ENCODE measurements around the gene DLX2. TPM values are rescaled to one million over a fixed set of nuclear protein-coding genes. Genes with fewer than 3 reads are reported as not detected.

The DLX2 gene
- total RNA-seq, 2 experiments from 2014 or later, result not detected

DNA sequence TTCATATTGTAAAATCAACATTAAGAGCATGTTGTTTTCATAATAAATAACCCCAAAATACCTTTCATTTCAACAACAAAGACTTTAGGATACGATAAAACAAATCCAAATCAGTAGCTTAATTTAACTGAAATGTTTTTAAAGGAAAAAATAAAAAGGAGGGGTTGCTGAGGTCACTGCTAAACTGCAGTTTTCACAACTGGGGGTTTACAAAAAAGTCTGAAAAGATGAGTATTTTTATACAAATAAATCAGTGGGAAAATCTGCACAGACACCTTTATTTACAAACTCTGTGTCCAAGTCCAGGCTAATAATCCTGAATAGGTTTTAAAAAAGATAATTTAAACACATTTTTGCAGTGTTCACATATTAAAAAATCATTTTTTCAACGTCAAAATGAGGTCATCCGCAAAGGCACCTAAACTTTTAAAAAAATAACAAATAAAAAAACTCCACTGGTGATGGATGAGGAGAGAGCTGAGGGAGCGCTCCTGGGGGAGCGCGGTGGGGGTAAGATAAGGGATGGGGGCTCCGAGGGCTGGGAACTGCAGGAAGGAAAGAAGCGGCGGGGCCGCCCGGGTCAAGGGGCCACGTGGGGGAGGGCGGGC lies 3.1 kb downstream of the DLX2 start:
- no peak overlapping the region for H3K27ac Mint-ChIP-seq
- peaks cover 92% of the 10 kb centered on the region for H3K27me3 Mint-ChIP-seq
- H3K4me3 Mint-ChIP-seq, result no peak overlapping the region

DNA sequence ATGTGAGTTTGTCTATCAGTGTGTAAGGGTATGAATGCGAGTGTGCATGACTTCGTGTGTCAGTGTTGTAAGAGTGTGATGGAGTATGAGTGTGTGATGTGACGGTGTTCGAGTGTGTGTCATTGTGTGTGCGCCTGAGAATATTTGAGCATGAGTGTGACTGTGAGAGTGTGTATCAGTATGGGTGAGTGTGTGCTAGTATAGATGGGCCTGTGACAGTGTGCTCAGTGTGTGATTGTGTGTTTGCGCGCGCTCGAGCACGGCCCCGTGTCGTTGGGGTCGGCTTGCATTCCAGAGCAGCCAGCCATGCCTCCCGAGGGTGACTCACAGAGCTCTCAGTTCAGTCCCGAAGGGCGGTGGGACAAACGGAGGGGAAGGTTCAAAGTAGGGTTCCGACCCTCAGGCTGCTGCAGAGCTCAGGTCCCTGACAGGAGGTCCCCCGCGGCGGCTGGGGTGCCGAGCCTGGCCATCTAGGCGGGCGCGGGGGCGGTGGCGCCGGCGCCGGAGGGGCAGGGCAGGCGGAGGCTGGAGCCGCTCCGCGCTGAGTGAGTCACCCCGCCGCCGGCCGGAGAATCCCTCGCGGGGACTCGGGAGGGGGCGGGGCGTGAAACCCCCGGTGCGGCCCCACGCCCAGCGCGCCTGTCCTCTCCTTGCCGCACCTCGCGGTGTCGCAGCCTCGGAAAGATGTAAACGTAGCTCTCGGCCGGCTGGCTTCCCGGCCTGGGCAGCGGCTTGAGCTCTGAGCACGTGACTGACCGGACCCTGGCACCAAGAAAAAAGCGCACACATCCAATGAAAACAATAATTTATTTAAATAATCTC lies 3.8 kb downstream of the DLX2 start:
- H3K27ac Mint-ChIP-seq, result no peak overlapping the region
- H3K36me3 Mint-ChIP-seq, result peaks cover 1% of the 10 kb centered on the region
- DNase-seq, result peak; percentile 74
- H3K9me3 Mint-ChIP-seq, result no peaks in the 10 kb centered on the region
- peak overlapping the region; percentile 12 for H3K4me3 Mint-ChIP-seq
- H3K27me3 Mint-ChIP-seq, result peaks cover 92% of the 10 kb centered on the region
- H3K4me1 Mint-ChIP-seq, result peaks cover 50% of the 10 kb centered on the region

More for the DNA sequence above, 3.1 kb downstream of the DLX2 start:
- H3K9me3 Mint-ChIP-seq, result no peaks in the 10 kb centered on the region
- peaks cover 55% of the 10 kb centered on the region for H3K4me1 Mint-ChIP-seq
- H3K36me3 Mint-ChIP-seq, result peaks cover 1% of the 10 kb centered on the region
- no peak for DNase-seq

DNA sequence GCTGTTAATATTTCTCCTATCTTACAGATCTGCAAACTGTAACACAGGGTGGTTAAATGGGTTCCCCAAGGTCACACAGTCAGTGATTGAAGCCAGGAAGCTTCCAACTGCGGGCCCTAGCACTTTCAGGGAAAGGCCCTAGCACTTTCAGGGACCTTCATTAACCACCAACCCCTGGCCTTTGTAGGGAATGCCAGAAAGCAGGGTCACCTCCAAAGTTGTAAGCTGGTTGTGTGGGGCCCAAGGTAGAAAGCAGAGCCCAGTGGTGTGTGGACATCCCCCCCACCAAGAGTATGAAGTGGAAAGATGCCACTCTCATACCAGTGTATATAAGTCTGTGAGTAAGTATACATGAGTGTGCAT lies 4.4 kb downstream of the DLX2 start:
- peaks cover 44% of the 10 kb centered on the region for H3K4me1 Mint-ChIP-seq
- H3K4me3 Mint-ChIP-seq, result peak overlapping the region; percentile 12
- H3K27me3 Mint-ChIP-seq, result peaks cover 92% of the 10 kb centered on the region
- no peak for DNase-seq
- H3K9me3 Mint-ChIP-seq, result no peaks in the 10 kb centered on the region
- H3K27ac Mint-ChIP-seq, result no peak overlapping the region
- peaks cover 1% of the 10 kb centered on the region for H3K36me3 Mint-ChIP-seq

DNA sequence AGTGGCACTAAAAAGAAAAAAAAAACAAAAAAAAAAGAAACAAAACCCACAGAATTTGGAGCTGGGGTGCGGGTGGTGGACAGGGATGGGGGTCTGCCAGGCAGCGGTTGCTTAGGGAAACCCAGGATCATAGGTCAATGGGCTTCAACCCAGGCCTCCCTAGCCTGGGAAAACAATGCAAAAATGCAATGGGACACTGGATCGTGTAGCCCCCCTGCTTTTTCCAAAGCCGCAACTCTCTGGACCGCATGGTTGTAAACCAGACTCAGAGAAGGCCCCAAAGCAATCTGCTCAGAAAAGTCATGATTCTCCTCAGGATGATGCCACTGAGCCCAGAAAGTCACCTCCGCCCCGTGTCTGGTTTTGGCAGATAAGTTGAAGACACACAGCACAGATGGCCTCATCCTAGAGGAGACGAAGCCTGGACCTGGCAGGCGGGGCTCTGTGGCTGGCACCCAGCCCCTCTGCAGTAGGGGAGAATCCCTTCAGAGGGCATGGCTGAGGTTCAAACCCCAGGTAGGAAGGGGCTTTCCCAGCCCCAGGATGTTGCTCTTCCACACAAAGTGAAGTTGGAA lies 5.1 kb downstream of the DLX2 start:
- no peak for DNase-seq
- H3K27me3 Mint-ChIP-seq, result peaks cover 93% of the 10 kb centered on the region
- H3K9me3 Mint-ChIP-seq, result no peaks in the 10 kb centered on the region
- H3K4me1 Mint-ChIP-seq, result peaks cover 40% of the 10 kb centered on the region
- H3K4me3 Mint-ChIP-seq, result no peak overlapping the region
- no peak overlapping the region for H3K27ac Mint-ChIP-seq
- H3K36me3 Mint-ChIP-seq, result peaks cover 3% of the 10 kb centered on the region

DNA sequence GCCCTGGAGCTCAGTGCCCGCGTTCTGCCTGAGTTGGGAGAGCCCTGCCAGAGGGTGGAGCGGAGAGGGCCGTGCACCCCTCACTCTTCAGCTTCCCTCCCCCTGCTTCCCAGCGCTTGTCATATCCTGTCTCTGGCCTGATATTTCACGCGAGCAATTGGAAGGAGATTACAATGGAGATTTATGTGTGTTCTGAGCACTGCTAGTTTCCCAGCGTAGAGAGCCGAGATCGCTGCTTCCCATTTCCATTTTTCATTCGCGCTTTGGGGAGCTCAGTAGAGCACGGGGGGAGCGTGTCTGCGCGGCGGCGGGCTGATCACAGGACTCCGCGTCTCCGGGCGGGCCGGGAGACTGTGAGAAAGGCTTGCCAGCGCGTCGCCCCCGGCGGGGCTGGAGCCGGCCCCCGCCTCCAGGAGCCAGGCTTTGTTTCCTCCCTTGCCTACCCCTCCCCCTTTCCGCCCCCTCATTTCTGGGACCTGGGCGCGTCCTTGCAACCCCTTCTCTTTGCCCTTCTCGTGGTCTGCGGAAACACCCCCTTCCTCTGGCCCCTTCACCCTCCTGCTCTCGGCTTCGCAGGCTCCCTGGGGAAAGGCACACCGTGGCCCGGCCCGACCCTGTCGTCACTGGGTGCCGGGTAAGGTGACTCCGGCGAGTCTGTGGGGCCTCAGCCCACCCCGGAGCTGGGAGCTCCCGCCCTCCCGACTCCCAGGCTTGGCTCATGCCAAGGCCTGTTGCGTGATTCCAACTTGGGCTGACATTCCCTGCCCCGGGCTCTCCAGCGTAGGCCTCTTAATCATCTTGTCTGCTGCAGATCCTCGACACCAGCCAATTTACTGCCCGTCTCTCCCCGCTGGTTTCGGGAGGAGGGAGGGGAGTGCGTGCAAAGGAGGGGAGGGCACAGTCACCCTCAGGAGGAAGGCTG lies 5.8 kb downstream of the DLX2 start:
- no peak for DNase-seq
- Mint-ChIP-seq H3K4me3 (peak overlapping the region; percentile 61), H3K27ac (no peak overlapping the region), H3K36me3 (peaks cover 3% of the 10 kb centered on the region), H3K9me3 (no peaks in the 10 kb centered on the region), H3K27me3 (peaks cover 93% of the 10 kb centered on the region), H3K4me1 (peaks cover 36% of the 10 kb centered on the region)

DNA sequence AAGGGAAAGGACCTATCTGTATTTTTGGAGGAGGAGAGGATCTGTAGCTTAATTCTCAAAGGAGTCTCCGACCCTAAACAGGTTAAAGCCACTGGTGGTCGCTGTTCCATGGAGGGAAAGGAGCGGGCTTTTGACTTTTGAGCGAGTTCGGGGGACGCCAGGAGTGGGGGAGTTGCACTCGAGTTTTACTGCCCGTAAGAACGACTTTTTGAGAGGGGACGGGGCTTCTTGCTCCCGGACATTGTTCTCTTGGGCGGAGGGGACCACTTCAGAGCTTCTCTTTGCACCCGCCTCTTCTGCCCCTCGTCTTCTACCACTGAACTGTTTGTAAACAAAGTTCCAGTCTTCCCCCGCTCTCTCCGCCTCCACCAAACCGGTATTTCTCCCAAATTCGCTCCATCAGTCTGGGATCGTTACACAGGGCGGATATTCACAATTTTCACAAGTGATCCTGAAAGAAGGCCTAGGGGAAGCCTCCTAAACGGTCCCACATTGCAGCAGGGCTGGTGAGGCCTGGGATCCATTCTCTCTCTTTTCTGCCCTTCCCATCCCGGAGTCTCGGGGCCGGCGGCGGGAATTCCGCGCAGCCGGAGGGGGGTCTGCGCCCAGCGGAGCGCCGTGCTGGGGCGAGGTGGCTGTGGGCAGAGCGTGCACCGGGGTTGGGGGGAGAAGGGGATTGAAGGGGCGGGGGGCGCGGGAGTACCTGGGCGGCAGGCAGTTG lies 6.6 kb downstream of the DLX2 start:
- Mint-ChIP-seq H3K36me3 (peaks cover 3% of the 10 kb centered on the region), H3K4me3 (peak overlapping the region; percentile 77), H3K9me3 (no peaks in the 10 kb centered on the region), H3K27me3 (peaks cover 92% of the 10 kb centered on the region), H3K4me1 (peaks cover 29% of the 10 kb centered on the region), H3K27ac (no peak overlapping the region)
- DNase-seq, result no peak

DNA sequence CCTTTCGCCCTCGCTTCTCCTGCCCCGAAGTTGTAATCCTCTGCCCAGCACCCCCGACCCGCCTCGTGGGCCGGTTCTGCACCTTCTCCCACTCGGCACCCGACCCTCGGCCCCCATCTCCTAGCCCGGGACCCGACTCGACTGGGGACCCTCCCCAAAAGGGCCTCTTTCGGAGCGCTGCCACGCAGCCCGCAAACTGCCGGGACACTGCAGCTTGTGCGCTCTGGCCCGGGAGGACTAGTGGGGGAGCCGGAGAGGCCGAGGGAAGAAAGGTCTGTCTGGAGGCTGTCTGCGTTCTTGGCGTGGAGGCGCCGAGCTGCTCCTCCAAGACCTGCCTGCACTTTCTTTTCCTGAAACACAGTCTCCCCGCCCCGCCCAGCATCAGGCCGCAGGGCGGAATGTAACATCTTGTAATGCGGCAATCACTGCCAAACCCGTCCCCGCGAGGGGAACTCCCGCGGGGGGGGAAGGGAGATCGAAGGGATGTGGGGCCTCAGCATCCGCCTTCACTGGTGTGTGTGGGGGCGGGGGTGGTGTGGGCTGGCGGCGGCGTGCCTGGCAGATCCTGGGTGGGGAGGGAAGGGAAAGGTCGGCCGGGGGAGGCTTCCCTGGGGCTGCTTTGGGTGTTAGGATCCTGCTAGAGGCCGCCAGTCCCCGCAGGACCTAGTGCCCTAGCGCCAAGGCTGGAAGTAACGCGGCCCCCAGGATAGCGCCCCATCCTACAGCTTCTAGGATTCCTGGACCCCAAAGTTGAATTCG lies 7.4 kb downstream of the DLX2 start:
- Mint-ChIP-seq H3K36me3 (peaks cover 3% of the 10 kb centered on the region), H3K27ac (no peak overlapping the region), H3K27me3 (peaks cover 92% of the 10 kb centered on the region), H3K4me3 (peak overlapping the region; percentile 77), H3K4me1 (peaks cover 26% of the 10 kb centered on the region), H3K9me3 (no peaks in the 10 kb centered on the region)
- peak; percentile 65 for DNase-seq

DNA sequence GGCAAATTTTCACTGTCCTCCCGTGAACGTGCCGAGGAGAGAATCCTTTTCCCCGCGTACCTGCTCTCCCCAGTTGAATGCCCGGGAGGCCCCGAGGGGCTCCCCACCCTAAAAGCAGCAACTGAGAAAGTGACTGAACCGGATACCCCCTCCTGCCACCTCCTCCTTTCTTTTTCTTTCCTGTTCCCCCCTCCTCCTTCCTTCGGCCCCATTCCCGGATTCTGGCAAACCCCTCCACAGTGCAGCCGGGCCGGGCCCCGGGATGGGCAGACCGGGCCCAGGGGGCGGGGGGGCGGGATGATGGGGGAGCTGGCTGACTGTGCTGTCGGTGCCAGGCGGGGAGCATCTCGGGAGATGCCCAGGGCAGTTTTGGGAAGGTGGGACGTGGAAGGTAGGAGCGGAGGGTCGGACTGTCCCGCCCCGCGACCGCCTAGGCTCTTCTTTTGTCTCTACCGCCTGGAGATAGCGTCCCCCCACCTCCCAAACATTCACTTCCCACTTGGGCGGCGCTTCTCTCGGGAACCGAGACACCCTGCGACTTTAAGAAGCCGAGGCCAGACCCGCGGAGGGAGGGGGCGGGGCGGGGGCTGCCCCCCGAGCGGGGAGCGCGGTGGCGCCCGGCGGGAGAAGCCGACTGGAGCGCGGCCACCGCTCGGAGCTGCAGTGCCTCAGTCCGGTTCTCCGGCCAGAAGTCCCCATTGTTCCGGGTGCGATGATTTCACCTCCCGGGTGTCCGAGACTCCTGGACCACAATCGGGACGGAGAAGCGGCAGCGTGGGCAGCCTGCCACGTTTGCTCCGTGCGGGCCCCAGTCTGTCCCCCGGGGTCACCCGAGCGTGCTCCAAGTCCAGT lies 8.2 kb downstream of the DLX2 start:
- no peak for DNase-seq
- H3K36me3 Mint-ChIP-seq, result peaks cover 3% of the 10 kb centered on the region
- peaks cover 92% of the 10 kb centered on the region for H3K27me3 Mint-ChIP-seq
- no peak overlapping the region for H3K27ac Mint-ChIP-seq
- no peaks in the 10 kb centered on the region for H3K9me3 Mint-ChIP-seq
- peak overlapping the region; percentile 77 for H3K4me3 Mint-ChIP-seq
- H3K4me1 Mint-ChIP-seq, result peaks cover 28% of the 10 kb centered on the region

DNA sequence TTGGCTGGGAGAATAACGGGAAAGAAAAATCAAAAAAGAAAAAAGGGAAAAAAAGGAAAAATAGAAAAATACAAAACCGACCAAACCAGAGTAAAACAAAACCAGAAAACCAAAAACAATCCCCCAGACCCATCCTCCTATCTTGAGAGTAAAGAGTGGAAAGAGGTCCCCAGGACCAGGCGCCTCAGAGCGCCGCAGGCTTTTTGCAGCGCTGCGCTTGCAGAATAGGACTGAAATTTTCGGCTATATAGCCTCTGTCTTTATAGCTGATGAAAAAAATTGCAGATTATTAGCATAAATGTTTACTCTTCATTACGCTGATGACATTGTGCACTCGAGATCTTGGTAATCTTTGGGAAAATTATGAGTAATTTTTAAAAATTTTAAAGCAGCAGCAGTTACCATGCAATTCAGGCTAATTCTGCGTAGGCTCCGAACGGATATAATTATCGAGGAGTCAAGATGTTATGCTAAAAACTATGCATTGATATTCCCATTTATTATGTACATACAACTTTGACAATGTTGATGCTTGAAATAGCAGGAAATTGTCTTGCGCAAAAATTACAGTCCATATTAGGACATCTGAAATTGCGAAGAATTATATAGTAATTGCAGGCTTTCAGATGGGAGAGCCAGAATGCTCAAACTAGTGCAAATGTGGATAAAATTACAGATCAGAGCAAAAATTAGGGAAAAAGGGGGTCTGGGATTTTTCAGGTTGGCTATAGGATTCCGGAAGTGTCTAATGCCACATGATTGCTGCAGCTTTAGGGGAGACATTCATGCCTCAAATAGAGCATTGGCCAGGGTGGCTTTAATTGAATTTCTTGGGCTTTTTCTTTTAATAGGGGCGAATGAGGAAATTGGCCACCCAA lies 9.0 kb downstream of the DLX2 start:
- H3K27ac Mint-ChIP-seq, result no peak overlapping the region
- no peaks in the 10 kb centered on the region for H3K9me3 Mint-ChIP-seq
- DNase-seq, result no peak
- peaks cover 94% of the 10 kb centered on the region for H3K27me3 Mint-ChIP-seq
- H3K4me1 Mint-ChIP-seq, result peaks cover 26% of the 10 kb centered on the region
- H3K36me3 Mint-ChIP-seq, result peaks cover 3% of the 10 kb centered on the region
- no peak overlapping the region for H3K4me3 Mint-ChIP-seq

DNA sequence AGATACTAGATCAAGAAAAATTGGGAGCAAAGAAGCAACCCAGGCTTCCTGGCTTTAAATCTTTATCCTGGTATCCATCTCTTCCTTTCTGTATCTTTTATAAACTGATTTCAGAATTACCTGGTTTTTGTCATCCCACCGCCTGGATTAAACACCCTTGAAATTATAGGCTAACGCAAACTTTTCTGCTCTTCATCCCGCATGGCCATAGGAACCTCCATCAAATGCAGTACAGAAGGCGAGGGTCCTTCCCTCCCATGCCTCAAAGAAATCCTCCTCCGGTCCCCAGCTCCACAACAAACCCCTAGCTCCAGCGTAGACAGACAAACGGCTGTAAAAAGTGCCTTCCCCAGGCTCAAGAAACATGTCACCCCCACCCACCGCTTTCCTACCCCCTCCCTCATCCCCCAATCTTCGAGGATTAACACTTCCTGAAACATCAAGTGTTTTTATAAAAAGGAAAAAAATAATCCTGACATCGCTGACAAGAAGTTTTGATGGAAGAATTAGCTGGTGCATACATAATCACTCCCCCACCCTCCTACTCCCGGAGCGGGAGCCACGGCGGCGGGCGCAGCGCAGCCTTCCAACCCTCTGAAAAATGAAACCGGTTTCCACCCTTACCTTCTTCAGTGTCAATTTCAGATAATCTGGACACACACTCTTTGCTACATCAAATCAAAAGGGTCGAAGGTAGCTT lies 9.8 kb downstream of the DLX2 start:
- Mint-ChIP-seq H3K27me3 (peaks cover 97% of the 10 kb centered on the region), H3K9me3 (no peaks in the 10 kb centered on the region), H3K4me1 (peaks cover 29% of the 10 kb centered on the region), H3K27ac (no peak overlapping the region), H3K4me3 (no peak overlapping the region), H3K36me3 (peaks cover 1% of the 10 kb centered on the region)
- DNase-seq, result no peak

DNA sequence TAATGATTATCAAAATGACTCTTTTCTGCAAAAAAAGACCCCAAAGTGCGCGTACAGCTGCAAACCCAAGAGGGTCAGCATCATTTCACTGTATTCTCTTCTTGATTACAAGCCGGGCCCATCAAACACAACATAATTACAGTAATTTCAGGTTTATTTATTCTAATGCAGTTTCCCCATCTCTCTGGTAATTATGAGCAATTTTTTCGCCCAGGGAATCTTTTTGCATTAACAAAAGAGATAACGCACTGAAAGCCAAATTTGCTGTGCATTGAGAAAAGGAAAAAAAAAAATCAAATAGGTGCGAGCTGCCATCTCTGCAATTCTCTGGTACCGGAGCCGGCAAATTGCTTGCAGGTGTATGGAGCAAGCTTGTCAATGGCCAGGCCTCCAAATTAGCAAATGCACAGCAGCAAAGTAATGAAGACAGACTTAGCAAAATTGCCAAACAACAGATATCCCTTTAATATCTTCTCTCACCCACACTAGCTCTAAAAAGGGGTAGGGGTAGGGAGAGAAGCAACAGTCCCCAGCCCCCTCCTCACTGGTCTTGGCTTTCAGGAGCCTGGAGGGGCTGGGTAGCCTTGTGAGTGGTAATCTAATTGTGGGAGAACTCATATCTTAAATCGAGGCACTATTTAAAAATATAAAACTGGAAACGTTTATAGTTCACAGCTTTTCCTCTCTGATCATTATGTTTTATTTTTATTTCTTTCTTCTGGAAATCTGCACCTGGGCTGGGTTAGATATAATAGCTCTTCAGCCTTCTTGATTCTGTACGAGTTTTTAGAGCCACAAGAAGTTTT lies 10.7 kb downstream of the DLX2 start:
- Mint-ChIP-seq H3K27ac (no peak overlapping the region), H3K36me3 (peaks cover 1% of the 10 kb centered on the region), H3K27me3 (peaks cover 97% of the 10 kb centered on the region), H3K9me3 (no peaks in the 10 kb centered on the region), H3K4me1 (peaks cover 34% of the 10 kb centered on the region), H3K4me3 (no peak overlapping the region)
- DNase-seq, result no peak

All from activated naive CD8-positive, alpha-beta T cell treated with anti-CD3 and anti-CD28 coated beads for 36 hours (primary cell).